ENCODE data around the gene PPARA. TPM values are rescaled to one million over a fixed set of nuclear protein-coding genes. Genes with fewer than 3 reads are reported as not detected.
"Not testable (repeated sequence)": the region's sequence is repeated elsewhere in the genome, so short reads cannot be mapped to it uniquely, and the experiment has no call there.

The PPARA gene
- polyA plus RNA-seq, 1 donor from 2014 or later = 0.43 TPM

DNA sequence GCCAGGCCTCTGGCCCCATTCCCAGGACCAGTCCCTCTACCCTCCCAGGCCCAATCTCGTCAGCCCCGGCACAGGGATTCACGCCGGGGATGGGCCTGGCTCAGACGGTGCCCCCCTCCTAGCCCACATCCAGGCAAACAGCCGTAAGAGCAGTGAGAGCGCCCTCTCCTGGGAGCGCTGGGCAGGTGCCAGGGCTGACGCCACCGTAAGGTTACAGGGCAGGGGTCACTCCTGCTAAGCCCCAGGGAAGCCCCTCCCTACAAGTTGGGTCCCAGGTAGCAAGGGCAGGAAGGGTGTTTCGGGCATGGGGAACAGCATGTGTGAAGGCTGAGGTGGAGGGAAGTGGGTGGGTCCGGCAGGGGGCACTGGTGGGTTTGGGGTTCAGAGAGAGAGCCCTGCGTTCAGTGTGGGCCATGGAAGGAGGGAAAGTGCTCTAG, 19.2 kb upstream of the PPARA start:
- H4K20me1 ChIP-seq (ENCODE audit: insufficient read depth) = no peaks in the 10 kb centered on the region

DNA sequence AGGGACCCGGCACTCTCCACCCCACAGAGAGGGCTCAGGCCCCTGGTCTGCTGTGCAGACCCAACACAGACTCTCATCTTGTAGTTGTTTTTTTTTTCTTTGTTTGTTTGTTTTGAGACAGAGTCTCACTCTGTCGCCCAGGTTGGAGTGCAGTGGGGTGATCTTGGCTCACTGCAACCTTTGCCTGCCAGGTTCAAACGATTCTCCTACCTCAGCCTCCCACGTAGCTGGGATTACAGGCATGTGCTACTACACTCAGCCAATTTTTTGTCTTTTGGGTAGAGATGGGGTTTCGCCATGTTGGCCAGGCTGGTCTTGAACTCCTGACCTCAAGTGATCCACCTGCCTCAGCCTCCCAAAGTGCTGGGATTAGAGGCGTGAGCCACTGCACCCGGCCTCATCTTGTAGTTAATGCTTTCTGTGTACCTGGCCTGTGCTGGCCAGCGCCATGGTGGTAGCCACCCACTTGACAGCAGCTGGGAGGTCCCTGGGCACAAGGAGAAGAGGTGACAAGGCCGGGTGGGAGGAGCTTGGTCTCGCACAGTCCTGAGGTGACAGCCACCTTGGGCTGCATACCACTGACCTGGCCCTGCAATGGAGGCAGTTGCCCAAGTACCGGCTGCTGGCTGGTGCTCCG, 18.0 kb upstream of the PPARA start:
- H3F3A ChIP-seq (ENCODE audit: insufficient read depth, low read length, poor library complexity, severe bottlenecking); H3K27ac ChIP-seq (ENCODE audit: low read length); H2AFZ ChIP-seq (ENCODE audit: low read depth, low read length): not testable (repeated sequence)

More for the DNA sequence above, 19.2 kb upstream of the PPARA start:
- Histone ChIP-seq H3K27me3 (ENCODE audit: insufficient read depth, low read depth, low read length) (no peaks in the 10 kb centered on the region), H3K9ac (ENCODE audit: low read length) (no peak overlapping the region), H3F3A (ENCODE audit: insufficient read depth, low read length, poor library complexity, severe bottlenecking) (no peaks in the 10 kb centered on the region), H3K4me3 (ENCODE audit: low read length) (no peak overlapping the region), H2AFZ (ENCODE audit: low read depth, low read length) (no peak overlapping the region), H3K27ac (ENCODE audit: low read length) (no peak overlapping the region), H3K9me2 (ENCODE audit: insufficient read depth, low read length) (no peaks in the 10 kb centered on the region), H3K36me3 (ENCODE audit: insufficient read depth, low read length) (no peaks in the 10 kb centered on the region), H3K9me3 (ENCODE audit: low read length) (no peaks in the 10 kb centered on the region), H3K79me2 (replicated peaks; ENCODE audit: insufficient read depth, low read length) (no peaks in the 10 kb centered on the region), H3K4me2 (ENCODE audit: low read length) (no peak overlapping the region)
- TF ChIP-seq, protein P1, sequence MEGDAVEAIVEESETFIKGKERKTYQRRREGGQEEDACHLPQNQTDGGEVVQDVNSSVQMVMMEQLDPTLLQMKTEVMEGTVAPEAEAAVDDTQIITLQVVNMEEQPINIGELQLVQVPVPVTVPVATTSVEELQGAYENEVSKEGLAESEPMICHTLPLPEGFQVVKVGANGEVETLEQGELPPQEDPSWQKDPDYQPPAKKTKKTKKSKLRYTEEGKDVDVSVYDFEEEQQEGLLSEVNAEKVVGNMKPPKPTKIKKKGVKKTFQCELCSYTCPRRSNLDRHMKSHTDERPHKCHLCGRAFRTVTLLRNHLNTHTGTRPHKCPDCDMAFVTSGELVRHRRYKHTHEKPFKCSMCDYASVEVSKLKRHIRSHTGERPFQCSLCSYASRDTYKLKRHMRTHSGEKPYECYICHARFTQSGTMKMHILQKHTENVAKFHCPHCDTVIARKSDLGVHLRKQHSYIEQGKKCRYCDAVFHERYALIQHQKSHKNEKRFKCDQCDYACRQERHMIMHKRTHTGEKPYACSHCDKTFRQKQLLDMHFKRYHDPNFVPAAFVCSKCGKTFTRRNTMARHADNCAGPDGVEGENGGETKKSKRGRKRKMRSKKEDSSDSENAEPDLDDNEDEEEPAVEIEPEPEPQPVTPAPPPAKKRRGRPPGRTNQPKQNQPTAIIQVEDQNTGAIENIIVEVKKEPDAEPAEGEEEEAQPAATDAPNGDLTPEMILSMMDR (IDR thresholded peaks at IDR 0.05; ENCODE audit: poor library complexity, severe bottlenecking) = no peak
- no peak for TF ChIP-seq TAF1 (IDR thresholded peaks at IDR 0.05; ENCODE audit: low read depth)
- no peak for TF ChIP-seq MXI1 (conservative IDR thresholded peaks at IDR 0.05; ENCODE audit: poor library complexity, severe bottlenecking)
- TF ChIP-seq RAD21 (conservative IDR thresholded peaks at IDR 0.05) = no peak
- TF ChIP-seq SMC3 (conservative IDR thresholded peaks at IDR 0.05; ENCODE audit: poor library complexity) = no peak
- TF ChIP-seq, protein P2, sequence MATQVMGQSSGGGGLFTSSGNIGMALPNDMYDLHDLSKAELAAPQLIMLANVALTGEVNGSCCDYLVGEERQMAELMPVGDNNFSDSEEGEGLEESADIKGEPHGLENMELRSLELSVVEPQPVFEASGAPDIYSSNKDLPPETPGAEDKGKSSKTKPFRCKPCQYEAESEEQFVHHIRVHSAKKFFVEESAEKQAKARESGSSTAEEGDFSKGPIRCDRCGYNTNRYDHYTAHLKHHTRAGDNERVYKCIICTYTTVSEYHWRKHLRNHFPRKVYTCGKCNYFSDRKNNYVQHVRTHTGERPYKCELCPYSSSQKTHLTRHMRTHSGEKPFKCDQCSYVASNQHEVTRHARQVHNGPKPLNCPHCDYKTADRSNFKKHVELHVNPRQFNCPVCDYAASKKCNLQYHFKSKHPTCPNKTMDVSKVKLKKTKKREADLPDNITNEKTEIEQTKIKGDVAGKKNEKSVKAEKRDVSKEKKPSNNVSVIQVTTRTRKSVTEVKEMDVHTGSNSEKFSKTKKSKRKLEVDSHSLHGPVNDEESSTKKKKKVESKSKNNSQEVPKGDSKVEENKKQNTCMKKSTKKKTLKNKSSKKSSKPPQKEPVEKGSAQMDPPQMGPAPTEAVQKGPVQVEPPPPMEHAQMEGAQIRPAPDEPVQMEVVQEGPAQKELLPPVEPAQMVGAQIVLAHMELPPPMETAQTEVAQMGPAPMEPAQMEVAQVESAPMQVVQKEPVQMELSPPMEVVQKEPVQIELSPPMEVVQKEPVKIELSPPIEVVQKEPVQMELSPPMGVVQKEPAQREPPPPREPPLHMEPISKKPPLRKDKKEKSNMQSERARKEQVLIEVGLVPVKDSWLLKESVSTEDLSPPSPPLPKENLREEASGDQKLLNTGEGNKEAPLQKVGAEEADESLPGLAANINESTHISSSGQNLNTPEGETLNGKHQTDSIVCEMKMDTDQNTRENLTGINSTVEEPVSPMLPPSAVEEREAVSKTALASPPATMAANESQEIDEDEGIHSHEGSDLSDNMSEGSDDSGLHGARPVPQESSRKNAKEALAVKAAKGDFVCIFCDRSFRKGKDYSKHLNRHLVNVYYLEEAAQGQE (IDR thresholded peaks at IDR 0.05; ENCODE audit: borderline replicate concordance) = no peak

DNA sequence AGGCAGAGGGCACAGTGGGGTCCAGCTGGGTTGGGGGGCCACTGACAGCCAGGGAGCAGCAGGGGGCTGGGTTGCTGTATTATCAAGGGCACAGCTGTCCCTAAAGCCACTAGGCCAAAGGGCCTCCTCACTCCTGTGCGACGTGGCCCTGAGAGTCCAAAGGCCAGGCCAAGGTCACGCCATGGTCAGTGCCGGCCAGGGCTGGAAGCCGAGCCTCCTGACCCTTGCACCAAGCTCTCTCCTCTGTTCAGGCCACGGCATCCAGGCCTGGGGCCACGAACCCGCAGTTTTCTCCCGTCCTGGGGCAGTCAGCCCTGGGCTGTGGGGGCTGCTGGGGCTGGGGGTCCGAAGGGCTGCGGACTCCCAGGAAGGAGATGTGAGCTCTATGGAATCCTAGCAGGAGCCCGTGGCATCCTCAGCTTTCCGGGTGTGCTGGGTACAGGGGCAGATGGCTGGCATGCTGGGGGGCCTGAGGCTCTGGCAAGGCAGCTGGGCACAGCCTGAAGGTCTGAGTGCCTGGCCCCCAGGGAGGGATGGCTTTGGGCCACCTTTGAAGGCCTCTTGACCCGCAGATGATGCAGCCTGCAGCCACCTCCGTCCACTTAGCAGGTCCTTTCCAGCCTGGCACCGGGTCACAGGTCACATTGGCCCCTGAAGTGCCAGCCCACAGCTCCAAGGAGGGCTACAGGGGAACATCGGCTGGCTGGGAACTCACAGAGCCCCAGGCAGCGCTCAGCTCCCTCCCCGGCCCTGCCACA, 17.3 kb upstream of the PPARA start:
- Histone ChIP-seq H4K20me1 (ENCODE audit: insufficient read depth) (no peaks in the 10 kb centered on the region), H3K9ac (ENCODE audit: low read length) (no peak overlapping the region), H3K27me3 (ENCODE audit: insufficient read depth, low read depth, low read length) (no peaks in the 10 kb centered on the region), H3K4me3 (ENCODE audit: low read length) (no peak overlapping the region), H3K4me2 (ENCODE audit: low read length) (no peak overlapping the region), H3K27ac (ENCODE audit: low read length) (no peak overlapping the region), H3F3A (ENCODE audit: insufficient read depth, low read length, poor library complexity, severe bottlenecking) (no peaks in the 10 kb centered on the region), H3K79me2 (replicated peaks; ENCODE audit: insufficient read depth, low read length) (no peaks in the 10 kb centered on the region), H3K36me3 (ENCODE audit: insufficient read depth, low read length) (no peaks in the 10 kb centered on the region), H3K9me2 (ENCODE audit: insufficient read depth, low read length) (no peaks in the 10 kb centered on the region), H3K9me3 (ENCODE audit: low read length) (no peaks in the 10 kb centered on the region), H2AFZ (ENCODE audit: low read depth, low read length) (no peak overlapping the region)
- no peak for TF ChIP-seq SMC3 (conservative IDR thresholded peaks at IDR 0.05; ENCODE audit: poor library complexity)
- no peak for TF ChIP-seq EZH2 (IDR thresholded peaks at IDR 0.05; ENCODE audit: borderline replicate concordance, insufficient read depth, low read length, poor library complexity, severe bottlenecking)
- no peak for TF ChIP-seq EP300 (conservative IDR thresholded peaks at IDR 0.05; ENCODE audit: poor library complexity, severe bottlenecking)
- TF ChIP-seq, protein P2 (IDR thresholded peaks at IDR 0.05; ENCODE audit: borderline replicate concordance) = no peak
- TF ChIP-seq MXI1 (conservative IDR thresholded peaks at IDR 0.05; ENCODE audit: poor library complexity, severe bottlenecking) = no peak
- no peak for TF ChIP-seq TAF1 (IDR thresholded peaks at IDR 0.05; ENCODE audit: low read depth)
- TF ChIP-seq RAD21 (conservative IDR thresholded peaks at IDR 0.05) = no peak
- no peak for TF ChIP-seq POLR2AphosphoS5 (IDR thresholded peaks at IDR 0.05)

More for the DNA sequence above, 18.0 kb upstream of the PPARA start:
- H3K9me2 ChIP-seq (ENCODE audit: insufficient read depth, low read length); H3K27me3 ChIP-seq (ENCODE audit: insufficient read depth, low read depth, low read length); H4K20me1 ChIP-seq (ENCODE audit: insufficient read depth); H3K36me3 ChIP-seq (ENCODE audit: insufficient read depth, low read length); H3K4me2 ChIP-seq (ENCODE audit: low read length); H3K4me3 ChIP-seq (ENCODE audit: low read length); H3K79me2 ChIP-seq (replicated peaks; ENCODE audit: insufficient read depth, low read length); H3K9ac ChIP-seq (ENCODE audit: low read length); H3K9me3 ChIP-seq (ENCODE audit: low read length): not testable (repeated sequence)
